ENCODE measurements around the gene PNMA8A. TPM values are rescaled to one million over a fixed set of nuclear protein-coding genes. Genes with fewer than 3 reads are reported as not detected.

PNMA8A gene
- total RNA-seq, 4 donors from 2014 or later = 1.4 to 5.3 (median 2.5) TPM

GRCh38 chr19:46489445-46490272 lies 18.3 kb upstream of the PNMA8A start:
- Histone ChIP-seq H3K27ac (replicated peaks in 1 of 4) (no peak overlapping the region), H3K4me3 (peak overlapping the region; percentile 1 to 24 (median 21)), H3K36me3 (no peaks in the 10 kb centered on the region), H3K9me3 (no peaks in the 10 kb centered on the region), H3K4me1 (peaks cover 31 to 61% (median 50%) of the 10 kb centered on the region in 4 donors), H3K27me3 (peaks cover 0 to 82% (median 28%) of the 10 kb centered on the region in 4 donors)
- 15% methylated on average over 37 of the region's 52 CpGs for WGBS
- no peak for TF ChIP-seq POLR2A (IDR thresholded peaks at IDR 0.05; ENCODE audit: low read depth)
- peak in 2 of 3 experiments; percentile 25 to 37 for TF ChIP-seq CTCF (IDR thresholded peaks at IDR 0.05)
- peak in 1 of 2 donors; percentile 10 for TF ChIP-seq POLR2AphosphoS5 (IDR thresholded peaks at IDR 0.05)
- TF ChIP-seq EP300 (IDR thresholded peaks at IDR 0.05) = no peak
- no peak for DNase-seq (ENCODE audit: extremely low spot score)
- intact Hi-C loops (cut with DNase I) = loop anchor here (2.0 to 5.0 kb wide), 2 partner anchors 87 to 207 kb away; no protein-coding TSS in a partner anchor

- TF ChIP-seq CTCF (IDR thresholded peaks at IDR 0.05) (no peak), POLR2AphosphoS5 (IDR thresholded peaks at IDR 0.05) (no peak), POLR2A (IDR thresholded peaks at IDR 0.05; ENCODE audit: low read depth) (no peak)
- H3K4me3 ChIP-seq = no peak overlapping the region
- peaks cover 30 to 51% (median 42%) of the 10 kb centered on the region in 4 donors for H3K4me1 ChIP-seq
- no peak overlapping the region for H3K27ac ChIP-seq (replicated peaks in 1 of 4)
- intact Hi-C loops (cut with DNase I) = loop anchor here (2.0 to 5.0 kb wide), 2 partner anchors 86 to 206 kb away; no protein-coding TSS in a partner anchor
- no peak for DNase-seq (ENCODE audit: extremely low spot score)
- WGBS = 67% methylated on average over 11 of the region's 11 CpGs
- no peaks in the 10 kb centered on the region for H3K36me3 ChIP-seq
- no peaks in the 10 kb centered on the region for H3K9me3 ChIP-seq
- H3K27me3 ChIP-seq = peaks cover 0 to 71% (median 25%) of the 10 kb centered on the region in 4 donors
Observed at GRCh38 chr19:46488551-46488950, 17.2 kb upstream of the PNMA8A start.

- Histone ChIP-seq H3K36me3 (no peaks in the 10 kb centered on the region), H3K27me3 (peaks cover 0 to 64% (median 21%) of the 10 kb centered on the region in 4 donors), H3K27ac (replicated peaks in 1 of 4) (no peak overlapping the region), H3K4me1 (peaks cover 24 to 45% (median 36%) of the 10 kb centered on the region in 4 donors), H3K9me3 (no peaks in the 10 kb centered on the region), H3K4me3 (peak overlapping the region; percentile 38 to 49 (median 44))
- intact Hi-C loops (cut with DNase I) = loop anchor here (2.0 to 5.0 kb wide), 3 partner anchors 85 to 206 kb away; no protein-coding TSS in a partner anchor
- TF ChIP-seq EP300 (IDR thresholded peaks at IDR 0.05) (no peak), POLR2AphosphoS5 (IDR thresholded peaks at IDR 0.05) (peak in 1 of 2 donors; percentile 36), POLR2A (IDR thresholded peaks at IDR 0.05; ENCODE audit: low read depth) (no peak), CTCF (IDR thresholded peaks at IDR 0.05) (peak; percentile 93 to 97 (median 94))
- peak; percentile 96 for DNase-seq (ENCODE audit: extremely low spot score)
- WGBS = 8% methylated on average over 38 of the region's 38 CpGs
Observed at GRCh38 chr19:46487802-46488445, 16.6 kb upstream of the PNMA8A start.

- H3K27me3 ChIP-seq = peaks cover 0 to 63% (median 21%) of the 10 kb centered on the region in 4 donors
- peaks cover 20 to 38% (median 29%) of the 10 kb centered on the region in 4 donors for H3K4me1 ChIP-seq
- WGBS = 21% methylated on average over 8 of the region's 19 CpGs
- intact Hi-C loops (cut with DNase I) = loop anchor here (2.0 to 5.0 kb wide), 2 partner anchors 90 to 205 kb away; no protein-coding TSS in a partner anchor
- H3K9me3 ChIP-seq = no peaks in the 10 kb centered on the region
- no peak for DNase-seq (ENCODE audit: extremely low spot score)
- no peaks in the 10 kb centered on the region for H3K36me3 ChIP-seq
- no peak overlapping the region for H3K27ac ChIP-seq (replicated peaks in 1 of 4)
- H3K4me3 ChIP-seq = peak overlapping the region; percentile 38 to 49 (median 44)
- TF ChIP-seq CTCF (IDR thresholded peaks at IDR 0.05) (no peak), POLR2A (IDR thresholded peaks at IDR 0.05; ENCODE audit: low read depth) (no peak), EP300 (IDR thresholded peaks at IDR 0.05) (no peak), POLR2AphosphoS5 (IDR thresholded peaks at IDR 0.05) (no peak)
Observed at GRCh38 chr19:46487178-46487801, 15.9 kb upstream of the PNMA8A start.

Data from esophagus muscularis mucosa (tissue), 4 donors.